ENCODE data around the gene PDE10A. TPM values are rescaled to one million over a fixed set of nuclear protein-coding genes. Genes with fewer than 3 reads are reported as not detected.
A peak's percentile ranks its signal among the peaks of the same experiment; 100 is the strongest.

The PDE10A gene
- total RNA-seq, 2 experiments from 2014 or later: not detected

DNA sequence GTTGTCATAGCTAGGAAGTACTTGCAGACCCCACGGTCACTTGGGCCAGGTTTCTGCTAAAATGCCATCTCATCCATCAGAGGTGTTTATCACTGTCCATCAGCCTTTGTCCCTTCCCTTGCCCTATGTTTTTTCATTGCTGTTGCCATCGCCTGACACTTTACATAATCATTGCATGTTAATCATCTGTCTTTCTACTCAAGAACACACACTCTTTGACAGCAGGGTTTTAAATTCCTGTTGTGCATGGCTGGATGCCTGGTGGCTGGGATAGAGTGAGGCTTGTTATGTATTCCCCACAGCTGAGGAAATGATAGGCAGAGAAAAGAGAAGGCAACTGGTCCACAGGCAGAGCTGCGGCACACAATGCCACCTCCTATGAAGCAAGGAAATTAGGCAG lies 341.9 kb downstream of the PDE10A start:
- Mint-ChIP-seq H3K27me3 (no peaks in the 10 kb centered on the region), H3K4me3 (no peak overlapping the region), H3K9me3 (peaks cover 24% of the 10 kb centered on the region), H3K27ac (no peak overlapping the region), H3K36me3 (ENCODE audit: low read depth) (no peaks in the 10 kb centered on the region), H3K4me1 (ENCODE audit: low read depth) (no peaks in the 10 kb centered on the region)
- ChIA-PET CTCF (no interaction called here), POLR2A (no interaction called here)
- DNase-seq (no peak), ATAC-seq (no peak)
- TF ChIP-seq, protein P1, sequence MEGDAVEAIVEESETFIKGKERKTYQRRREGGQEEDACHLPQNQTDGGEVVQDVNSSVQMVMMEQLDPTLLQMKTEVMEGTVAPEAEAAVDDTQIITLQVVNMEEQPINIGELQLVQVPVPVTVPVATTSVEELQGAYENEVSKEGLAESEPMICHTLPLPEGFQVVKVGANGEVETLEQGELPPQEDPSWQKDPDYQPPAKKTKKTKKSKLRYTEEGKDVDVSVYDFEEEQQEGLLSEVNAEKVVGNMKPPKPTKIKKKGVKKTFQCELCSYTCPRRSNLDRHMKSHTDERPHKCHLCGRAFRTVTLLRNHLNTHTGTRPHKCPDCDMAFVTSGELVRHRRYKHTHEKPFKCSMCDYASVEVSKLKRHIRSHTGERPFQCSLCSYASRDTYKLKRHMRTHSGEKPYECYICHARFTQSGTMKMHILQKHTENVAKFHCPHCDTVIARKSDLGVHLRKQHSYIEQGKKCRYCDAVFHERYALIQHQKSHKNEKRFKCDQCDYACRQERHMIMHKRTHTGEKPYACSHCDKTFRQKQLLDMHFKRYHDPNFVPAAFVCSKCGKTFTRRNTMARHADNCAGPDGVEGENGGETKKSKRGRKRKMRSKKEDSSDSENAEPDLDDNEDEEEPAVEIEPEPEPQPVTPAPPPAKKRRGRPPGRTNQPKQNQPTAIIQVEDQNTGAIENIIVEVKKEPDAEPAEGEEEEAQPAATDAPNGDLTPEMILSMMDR (IDR thresholded peaks at IDR 0.05): no peak
- intact Hi-C loops (cut with micrococcal nuclease): no loop called here

DNA sequence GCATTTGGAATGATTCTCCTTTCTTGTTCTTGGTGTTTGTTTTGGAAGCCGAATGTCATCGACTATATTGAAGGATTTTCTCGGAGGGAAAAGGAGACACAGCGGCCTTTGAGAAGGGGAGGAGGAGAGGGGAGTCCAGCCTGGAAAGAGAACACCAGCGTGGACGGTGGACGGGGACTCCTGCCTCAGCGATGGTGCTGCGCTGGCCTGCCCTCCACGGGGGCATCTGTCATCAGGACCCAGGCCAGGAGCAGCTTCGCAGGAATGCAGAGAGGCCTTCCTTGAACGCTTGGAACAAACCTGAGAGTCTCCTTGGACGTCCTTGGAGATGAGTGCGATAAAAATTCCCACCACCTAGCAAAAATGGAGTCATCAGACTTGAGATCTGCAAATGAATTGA lies 345.3 kb downstream of the PDE10A start:
- CTCF ChIA-PET: no interaction called here
- no peak overlapping the region for H3K4me3 Mint-ChIP-seq
- ATAC-seq (no peak), DNase-seq (no peak)
- H3K27me3 Mint-ChIP-seq: no peaks in the 10 kb centered on the region
- H3K36me3 Mint-ChIP-seq (ENCODE audit: low read depth): no peaks in the 10 kb centered on the region
- TF ChIP-seq, protein P1 (IDR thresholded peaks at IDR 0.05): no peak
- peaks cover 21% of the 10 kb centered on the region for H3K9me3 Mint-ChIP-seq
- no peaks in the 10 kb centered on the region for H3K4me1 Mint-ChIP-seq (ENCODE audit: low read depth)
- POLR2A ChIA-PET: no interaction called here
- intact Hi-C loops (cut with micrococcal nuclease): no loop called here
- no peak overlapping the region for H3K27ac Mint-ChIP-seq

DNA sequence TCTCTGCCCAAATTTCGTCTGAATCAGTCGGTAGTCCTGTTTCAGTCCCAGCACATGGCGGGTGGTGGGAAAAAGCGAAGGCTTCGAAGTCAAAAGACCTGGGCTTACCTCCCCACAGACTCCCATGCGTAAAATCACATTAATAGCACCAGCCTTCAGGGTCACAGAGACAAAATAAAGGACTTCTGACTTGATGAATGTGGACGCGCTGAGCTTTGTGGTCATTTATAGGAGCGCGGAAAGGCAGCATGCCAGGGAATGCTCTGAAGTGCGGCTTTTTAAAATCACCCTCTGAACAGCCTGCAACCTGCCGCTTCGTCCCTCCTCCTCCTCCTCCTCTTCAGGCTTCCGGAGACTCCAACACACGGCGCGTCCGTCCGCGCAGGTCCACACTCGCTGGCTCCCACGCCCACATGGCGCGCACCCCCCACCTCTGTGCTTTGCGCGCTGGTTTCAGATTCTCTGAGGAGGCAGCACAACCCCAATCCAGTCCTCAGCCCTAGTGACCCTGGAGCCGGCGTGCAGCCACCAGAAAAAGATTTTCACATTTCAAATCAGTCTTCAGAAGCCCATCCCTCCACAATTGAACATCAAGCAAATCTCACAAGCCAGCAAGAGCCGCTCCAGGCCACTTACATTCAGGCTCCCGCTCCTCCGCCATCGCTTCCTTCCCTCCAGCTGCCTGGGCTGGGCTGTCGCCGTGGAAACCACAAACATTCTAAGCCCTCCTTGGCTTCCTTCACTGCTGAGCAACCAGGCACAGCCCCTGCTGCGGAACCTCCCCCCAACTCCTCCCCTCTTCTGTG lies 353.9 kb downstream of the PDE10A start, which contains the start of gene C6orf118:
TSS of gene C6orf118 (minus strand) at position 680 of the 806 bp plus-strand sequence. CDS start at position 661, 19 bp downstream.
- peak; percentile 7 for DNase-seq
- Mint-ChIP-seq H3K36me3 (ENCODE audit: low read depth) (no peaks in the 10 kb centered on the region), H3K27me3 (no peaks in the 10 kb centered on the region), H3K4me1 (ENCODE audit: low read depth) (no peaks in the 10 kb centered on the region), H3K4me3 (no peak within 1 kb of the TSS), H3K9me3 (peaks cover 4% of the 10 kb centered on the region), H3K27ac (no peak within 1 kb of the TSS)
- intact Hi-C loops (cut with micrococcal nuclease): no loop called here
- POLR2A ChIA-PET: no interaction called here
- TF ChIP-seq, protein P1 (IDR thresholded peaks at IDR 0.05): no peak
- ATAC-seq: peak; percentile 24
- CTCF ChIA-PET: no interaction called here

DNA sequence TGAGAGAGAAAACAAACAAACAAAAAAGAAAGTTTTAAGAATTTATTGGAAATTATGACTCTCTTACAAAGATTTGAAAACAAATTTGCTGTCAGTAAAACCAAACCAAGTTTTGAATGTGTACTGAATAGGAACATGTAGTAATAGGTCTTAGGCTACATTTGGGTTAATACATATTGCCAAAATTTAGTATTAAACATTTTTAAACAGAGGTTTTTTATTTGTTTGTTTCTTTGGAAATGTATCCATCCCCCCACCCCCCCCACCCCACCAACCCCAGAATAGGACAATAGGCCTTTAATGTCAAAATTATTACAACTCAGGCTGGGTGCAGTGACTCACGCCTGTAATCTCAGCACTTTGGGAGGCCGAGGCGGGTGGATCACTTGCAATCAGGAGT lies 356.1 kb downstream of the PDE10A start:
- Mint-ChIP-seq H3K27me3 (no peaks in the 10 kb centered on the region), H3K9me3 (peaks cover 10% of the 10 kb centered on the region), H3K27ac (no peak overlapping the region), H3K36me3 (ENCODE audit: low read depth) (no peaks in the 10 kb centered on the region), H3K4me1 (ENCODE audit: low read depth) (no peaks in the 10 kb centered on the region), H3K4me3 (no peak overlapping the region)
- intact Hi-C loops (cut with micrococcal nuclease): no loop called here
- ATAC-seq (no peak), DNase-seq (no peak)
- TF ChIP-seq, protein P1 (IDR thresholded peaks at IDR 0.05): no peak
- ChIA-PET CTCF (no interaction called here), POLR2A (no interaction called here)

DNA sequence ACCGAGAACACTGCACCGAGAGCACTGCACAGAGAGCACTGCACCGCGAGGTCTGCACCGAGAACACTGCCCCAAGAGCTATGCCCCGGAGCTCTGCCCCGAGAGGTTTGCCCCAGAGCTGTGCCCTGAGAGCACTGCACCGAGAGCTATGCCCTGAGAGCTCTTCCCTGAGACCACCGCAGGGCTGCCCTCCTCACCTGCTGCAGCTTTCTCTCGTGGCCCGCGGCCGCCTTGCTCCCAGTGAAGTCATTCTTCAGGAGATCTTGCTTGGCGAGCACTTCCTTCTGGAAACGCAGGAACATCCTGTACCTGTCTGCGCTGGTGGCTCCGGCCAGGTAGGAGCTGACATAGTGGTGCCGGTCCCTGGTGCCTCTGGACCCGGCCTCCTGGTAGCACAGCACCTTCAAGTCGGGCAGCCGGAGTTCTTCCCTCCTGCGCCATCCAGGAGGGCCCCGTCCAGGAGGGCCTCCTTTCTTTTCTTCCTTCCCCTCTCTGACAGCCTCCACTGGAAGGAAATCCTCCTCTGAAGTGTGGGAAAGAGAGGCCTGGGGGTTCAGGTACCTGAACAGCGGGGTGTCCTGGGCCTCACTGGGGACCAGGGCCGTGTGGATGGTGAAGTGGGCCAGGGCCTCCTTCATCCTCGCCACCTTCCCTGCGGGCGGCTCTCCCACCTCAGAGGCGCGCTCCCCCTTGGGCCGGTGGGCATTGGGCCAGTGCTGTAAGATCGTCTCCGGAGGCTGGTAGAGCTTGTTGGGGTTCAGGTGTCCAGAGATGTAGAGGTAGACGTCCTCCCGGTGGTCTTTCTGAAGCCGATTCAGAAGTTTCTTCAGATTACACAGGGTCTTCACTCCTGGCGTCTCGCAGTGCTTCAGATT lies 361.4 kb downstream of the PDE10A start:
- TF ChIP-seq, protein P1 (IDR thresholded peaks at IDR 0.05): no peak
- Mint-ChIP-seq H3K4me1 (ENCODE audit: low read depth) (no peaks in the 10 kb centered on the region), H3K27me3 (no peaks in the 10 kb centered on the region), H3K4me3 (no peak overlapping the region), H3K36me3 (ENCODE audit: low read depth) (no peaks in the 10 kb centered on the region), H3K27ac (no peak overlapping the region), H3K9me3 (peaks cover 6% of the 10 kb centered on the region)
- CTCF ChIA-PET: no interaction called here
- ATAC-seq: no peak
- POLR2A ChIA-PET: no interaction called here
- no peak for DNase-seq
- intact Hi-C loops (cut with micrococcal nuclease): no loop called here

All from activated CD8-positive, alpha-beta T cell treated with anti-CD3 and anti-CD28 coated beads for 36 hours (primary cell).